ENCODE data around the gene FHIT.
A peak's percentile ranks its signal among the peaks of the same experiment; 100 is the strongest.

The FHIT gene

GRCh38 chr3:61268644-61269043, 17.4 kb upstream of the FHIT start:
- Histone ChIP-seq H3K9me3 (ENCODE audit: control insufficient read depth, low read length) (no peaks in the 10 kb centered on the region), H3K27ac (ENCODE audit: insufficient read depth, low read length, poor library complexity, severe bottlenecking) (no peak overlapping the region), H3K4me1 (ENCODE audit: control insufficient read depth, insufficient read depth, low read length, poor library complexity, severe bottlenecking) (no peaks in the 10 kb centered on the region), H3K36me3 (ENCODE audit: control insufficient read depth, insufficient read depth, low read length) (no peaks in the 10 kb centered on the region), H3K27me3 (replicated peaks; ENCODE audit: control insufficient read depth, insufficient read depth, low read length, poor library complexity, severe bottlenecking) (no peaks in the 10 kb centered on the region), H3K4me3 (ENCODE audit: insufficient read depth, low read depth, low read length, poor library complexity, severe bottlenecking) (no peak overlapping the region)
- DNase-seq: no peak

- H3K27me3 ChIP-seq (replicated peaks; ENCODE audit: control insufficient read depth, insufficient read depth, low read length, poor library complexity, severe bottlenecking): no peaks in the 10 kb centered on the region
- DNase-seq: no peak
- no peak overlapping the region for H3K27ac ChIP-seq (ENCODE audit: insufficient read depth, low read length, poor library complexity, severe bottlenecking)
- H3K4me1 ChIP-seq (ENCODE audit: control insufficient read depth, insufficient read depth, low read length, poor library complexity, severe bottlenecking): no peaks in the 10 kb centered on the region
- no peak overlapping the region for H3K4me3 ChIP-seq (ENCODE audit: insufficient read depth, low read depth, low read length, poor library complexity, severe bottlenecking)
- H3K9me3 ChIP-seq (ENCODE audit: control insufficient read depth, low read length): no peaks in the 10 kb centered on the region
- no peaks in the 10 kb centered on the region for H3K36me3 ChIP-seq (ENCODE audit: control insufficient read depth, insufficient read depth, low read length)
Measured at GRCh38 chr3:61264281-61264680, 13.0 kb upstream of the FHIT start.

- H3K27ac ChIP-seq (ENCODE audit: insufficient read depth, low read length, poor library complexity, severe bottlenecking): no peak overlapping the region
Measured at GRCh38 chr3:61257148-61257547, 5.9 kb upstream of the FHIT start.

GRCh38 chr3:61253756-61254155, 2.5 kb upstream of the FHIT start:
- Histone ChIP-seq H3K36me3 (ENCODE audit: control insufficient read depth, insufficient read depth, low read length) (no peaks in the 10 kb centered on the region), H3K4me1 (ENCODE audit: control insufficient read depth, insufficient read depth, low read length, poor library complexity, severe bottlenecking) (no peaks in the 10 kb centered on the region), H3K27me3 (replicated peaks; ENCODE audit: control insufficient read depth, insufficient read depth, low read length, poor library complexity, severe bottlenecking) (no peaks in the 10 kb centered on the region), H3K4me3 (ENCODE audit: insufficient read depth, low read depth, low read length, poor library complexity, severe bottlenecking) (no peak overlapping the region), H3K27ac (ENCODE audit: insufficient read depth, low read length, poor library complexity, severe bottlenecking) (no peak overlapping the region), H3K9me3 (ENCODE audit: control insufficient read depth, low read length) (no peaks in the 10 kb centered on the region)
- DNase-seq: no peak

More at GRCh38 chr3:61257148-61257547, 5.9 kb upstream of the FHIT start:
- Histone ChIP-seq H3K4me1 (ENCODE audit: control insufficient read depth, insufficient read depth, low read length, poor library complexity, severe bottlenecking) (no peaks in the 10 kb centered on the region), H3K4me3 (ENCODE audit: insufficient read depth, low read depth, low read length, poor library complexity, severe bottlenecking) (no peak overlapping the region), H3K9me3 (ENCODE audit: control insufficient read depth, low read length) (no peaks in the 10 kb centered on the region), H3K36me3 (ENCODE audit: control insufficient read depth, insufficient read depth, low read length) (no peaks in the 10 kb centered on the region), H3K27me3 (replicated peaks; ENCODE audit: control insufficient read depth, insufficient read depth, low read length, poor library complexity, severe bottlenecking) (no peaks in the 10 kb centered on the region)
- no peak for DNase-seq

GRCh38 chr3:61252836-61253235, 1.6 kb upstream of the FHIT start:
- Histone ChIP-seq H3K27me3 (replicated peaks; ENCODE audit: control insufficient read depth, insufficient read depth, low read length, poor library complexity, severe bottlenecking) (no peaks in the 10 kb centered on the region), H3K4me3 (ENCODE audit: insufficient read depth, low read depth, low read length, poor library complexity, severe bottlenecking) (no peak overlapping the region), H3K9me3 (ENCODE audit: control insufficient read depth, low read length) (no peaks in the 10 kb centered on the region), H3K4me1 (ENCODE audit: control insufficient read depth, insufficient read depth, low read length, poor library complexity, severe bottlenecking) (no peaks in the 10 kb centered on the region), H3K36me3 (ENCODE audit: control insufficient read depth, insufficient read depth, low read length) (no peaks in the 10 kb centered on the region), H3K27ac (ENCODE audit: insufficient read depth, low read length, poor library complexity, severe bottlenecking) (no peak overlapping the region)
- DNase-seq: no peak

GRCh38 chr3:61250784-61251173, 473 bp downstream of the FHIT start:
- H3K4me3 ChIP-seq (ENCODE audit: insufficient read depth, low read depth, low read length, poor library complexity, severe bottlenecking): peak overlapping the region; percentile 69
- no peaks in the 10 kb centered on the region for H3K36me3 ChIP-seq (ENCODE audit: control insufficient read depth, insufficient read depth, low read length)
- no peak for DNase-seq
- no peaks in the 10 kb centered on the region for H3K9me3 ChIP-seq (ENCODE audit: control insufficient read depth, low read length)
- peak overlapping the region; percentile 50 for H3K27ac ChIP-seq (ENCODE audit: insufficient read depth, low read length, poor library complexity, severe bottlenecking)
- no peaks in the 10 kb centered on the region for H3K27me3 ChIP-seq (replicated peaks; ENCODE audit: control insufficient read depth, insufficient read depth, low read length, poor library complexity, severe bottlenecking)
- no peaks in the 10 kb centered on the region for H3K4me1 ChIP-seq (ENCODE audit: control insufficient read depth, insufficient read depth, low read length, poor library complexity, severe bottlenecking)

GRCh38 chr3:61248496-61248895, 2.8 kb downstream of the FHIT start:
- Histone ChIP-seq H3K36me3 (ENCODE audit: control insufficient read depth, insufficient read depth, low read length) (no peaks in the 10 kb centered on the region), H3K27me3 (replicated peaks; ENCODE audit: control insufficient read depth, insufficient read depth, low read length, poor library complexity, severe bottlenecking) (no peaks in the 10 kb centered on the region), H3K9me3 (ENCODE audit: control insufficient read depth, low read length) (no peaks in the 10 kb centered on the region), H3K27ac (ENCODE audit: insufficient read depth, low read length, poor library complexity, severe bottlenecking) (no peak overlapping the region), H3K4me1 (ENCODE audit: control insufficient read depth, insufficient read depth, low read length, poor library complexity, severe bottlenecking) (no peaks in the 10 kb centered on the region), H3K4me3 (ENCODE audit: insufficient read depth, low read depth, low read length, poor library complexity, severe bottlenecking) (no peak overlapping the region)
- no peak for DNase-seq

GRCh38 chr3:61247191-61247590, 4.1 kb downstream of the FHIT start:
- Histone ChIP-seq H3K36me3 (ENCODE audit: control insufficient read depth, insufficient read depth, low read length) (no peaks in the 10 kb centered on the region), H3K4me3 (ENCODE audit: insufficient read depth, low read depth, low read length, poor library complexity, severe bottlenecking) (no peak overlapping the region), H3K9me3 (ENCODE audit: control insufficient read depth, low read length) (no peaks in the 10 kb centered on the region), H3K27me3 (replicated peaks; ENCODE audit: control insufficient read depth, insufficient read depth, low read length, poor library complexity, severe bottlenecking) (no peaks in the 10 kb centered on the region), H3K27ac (ENCODE audit: insufficient read depth, low read length, poor library complexity, severe bottlenecking) (no peak overlapping the region), H3K4me1 (ENCODE audit: control insufficient read depth, insufficient read depth, low read length, poor library complexity, severe bottlenecking) (no peaks in the 10 kb centered on the region)
- no peak for DNase-seq

- DNase-seq: no peak
- no peak overlapping the region for H3K4me3 ChIP-seq (ENCODE audit: insufficient read depth, low read depth, low read length, poor library complexity, severe bottlenecking)
- H3K4me1 ChIP-seq (ENCODE audit: control insufficient read depth, insufficient read depth, low read length, poor library complexity, severe bottlenecking): no peaks in the 10 kb centered on the region
- H3K9me3 ChIP-seq (ENCODE audit: control insufficient read depth, low read length): no peaks in the 10 kb centered on the region
- no peaks in the 10 kb centered on the region for H3K27me3 ChIP-seq (replicated peaks; ENCODE audit: control insufficient read depth, insufficient read depth, low read length, poor library complexity, severe bottlenecking)
- H3K27ac ChIP-seq (ENCODE audit: insufficient read depth, low read length, poor library complexity, severe bottlenecking): no peak overlapping the region
- no peaks in the 10 kb centered on the region for H3K36me3 ChIP-seq (ENCODE audit: control insufficient read depth, insufficient read depth, low read length)
Measured at GRCh38 chr3:61239871-61240270, 11.4 kb downstream of the FHIT start.

- Histone ChIP-seq H3K36me3 (ENCODE audit: control insufficient read depth, insufficient read depth, low read length) (no peaks in the 10 kb centered on the region), H3K27ac (ENCODE audit: insufficient read depth, low read length, poor library complexity, severe bottlenecking) (no peak overlapping the region), H3K9me3 (ENCODE audit: control insufficient read depth, low read length) (no peaks in the 10 kb centered on the region), H3K4me3 (ENCODE audit: insufficient read depth, low read depth, low read length, poor library complexity, severe bottlenecking) (no peak overlapping the region), H3K4me1 (ENCODE audit: control insufficient read depth, insufficient read depth, low read length, poor library complexity, severe bottlenecking) (no peaks in the 10 kb centered on the region), H3K27me3 (replicated peaks; ENCODE audit: control insufficient read depth, insufficient read depth, low read length, poor library complexity, severe bottlenecking) (no peaks in the 10 kb centered on the region)
- no peak for DNase-seq
Measured at GRCh38 chr3:61237858-61238257, 13.4 kb downstream of the FHIT start.

GRCh38 chr3:61236556-61236955, 14.7 kb downstream of the FHIT start:
- H3K9me3 ChIP-seq (ENCODE audit: control insufficient read depth, low read length): no peaks in the 10 kb centered on the region
- no peak overlapping the region for H3K27ac ChIP-seq (ENCODE audit: insufficient read depth, low read length, poor library complexity, severe bottlenecking)
- no peaks in the 10 kb centered on the region for H3K4me1 ChIP-seq (ENCODE audit: control insufficient read depth, insufficient read depth, low read length, poor library complexity, severe bottlenecking)
- no peaks in the 10 kb centered on the region for H3K27me3 ChIP-seq (replicated peaks; ENCODE audit: control insufficient read depth, insufficient read depth, low read length, poor library complexity, severe bottlenecking)
- no peaks in the 10 kb centered on the region for H3K36me3 ChIP-seq (ENCODE audit: control insufficient read depth, insufficient read depth, low read length)
- no peak overlapping the region for H3K4me3 ChIP-seq (ENCODE audit: insufficient read depth, low read depth, low read length, poor library complexity, severe bottlenecking)
- DNase-seq: no peak
